ENCODE results near the gene ABLIM1.

ABLIM1 gene

GRCh38 chr10:114679552-114679951 lies 21.5 kb upstream of the ABLIM1 start:
- no peak for DNase-seq

- DNase-seq: no peak
Observed at GRCh38 chr10:114678820-114679219, 20.7 kb upstream of the ABLIM1 start.

DNA sequence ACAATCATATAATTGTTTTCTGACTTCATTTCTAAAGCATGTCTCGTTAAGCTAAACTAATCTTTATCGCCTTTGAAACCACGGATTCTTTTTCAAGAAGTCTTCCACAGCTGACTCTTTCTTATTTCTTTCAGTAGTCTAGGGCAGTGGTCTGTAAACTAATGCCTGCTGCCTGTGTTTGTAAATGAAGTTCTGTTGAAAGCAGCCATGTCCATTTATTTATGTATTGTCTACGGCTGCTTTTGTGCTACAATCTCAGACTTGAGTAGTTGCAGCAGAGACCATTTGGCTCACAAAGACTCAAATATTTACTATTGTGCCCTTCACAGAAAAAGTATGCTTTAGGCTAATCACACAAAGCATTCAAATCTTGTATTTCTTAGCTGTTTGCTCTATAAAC lies 20.3 kb upstream of the ABLIM1 start:
- DNase-seq: no peak

DNA sequence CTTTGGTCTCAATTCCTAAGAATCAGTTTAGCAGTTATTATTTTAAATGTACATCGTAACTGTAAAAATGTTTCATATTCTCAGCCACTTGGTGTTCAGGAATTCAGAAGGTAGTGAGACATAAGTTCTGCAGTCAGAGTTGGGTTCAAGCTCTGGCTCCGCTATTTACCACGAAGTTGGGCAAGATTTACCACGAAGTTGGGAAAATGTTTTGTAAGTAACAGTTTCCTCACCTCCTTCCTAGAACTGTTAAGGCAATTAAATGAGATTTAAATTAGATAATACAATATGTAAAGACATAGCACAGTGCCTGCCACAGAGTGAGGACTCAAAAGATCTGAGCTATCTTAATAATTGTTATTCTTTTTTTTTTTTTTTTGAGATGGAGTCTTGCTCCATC lies 16.3 kb upstream of the ABLIM1 start:
- no peak for DNase-seq

- DNase-seq: no peak
Observed at GRCh38 chr10:114669648-114670047, 11.6 kb upstream of the ABLIM1 start.

- DNase-seq: no peak
Observed at GRCh38 chr10:114668375-114669080, 10.5 kb upstream of the ABLIM1 start.

DNA sequence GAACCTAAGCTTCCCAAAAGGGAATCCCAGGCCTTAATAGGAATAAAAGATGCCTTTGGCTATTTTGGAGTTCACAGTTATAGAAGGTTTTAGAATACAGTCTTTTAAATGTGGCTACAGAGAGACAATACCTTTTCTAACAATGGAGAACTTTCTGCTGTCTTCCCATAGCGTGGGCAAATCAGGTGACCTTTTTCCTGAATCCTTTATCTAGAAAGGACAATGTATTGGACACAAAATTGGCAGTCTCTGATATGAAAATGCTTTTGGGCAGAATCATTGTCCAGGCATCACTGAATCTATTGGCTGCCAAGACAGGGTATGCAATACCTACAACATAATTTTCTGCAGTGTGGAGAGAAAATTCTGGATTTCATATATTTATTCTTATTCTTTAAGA lies 7.8 kb upstream of the ABLIM1 start:
- no peak for DNase-seq

GRCh38 chr10:114665406-114665805 lies 7.3 kb upstream of the ABLIM1 start:
- DNase-seq: no peak

GRCh38 chr10:114664127-114664526 lies 6.1 kb upstream of the ABLIM1 start:
- DNase-seq: no peak

- DNase-seq: no peak
Observed at GRCh38 chr10:114663626-114664025, 5.6 kb upstream of the ABLIM1 start.

GRCh38 chr10:114662646-114663217 lies 4.7 kb upstream of the ABLIM1 start:
- DNase-seq: no peak

GRCh38 chr10:114661212-114661880 lies 3.3 kb upstream of the ABLIM1 start:
- DNase-seq: no peak

DNA sequence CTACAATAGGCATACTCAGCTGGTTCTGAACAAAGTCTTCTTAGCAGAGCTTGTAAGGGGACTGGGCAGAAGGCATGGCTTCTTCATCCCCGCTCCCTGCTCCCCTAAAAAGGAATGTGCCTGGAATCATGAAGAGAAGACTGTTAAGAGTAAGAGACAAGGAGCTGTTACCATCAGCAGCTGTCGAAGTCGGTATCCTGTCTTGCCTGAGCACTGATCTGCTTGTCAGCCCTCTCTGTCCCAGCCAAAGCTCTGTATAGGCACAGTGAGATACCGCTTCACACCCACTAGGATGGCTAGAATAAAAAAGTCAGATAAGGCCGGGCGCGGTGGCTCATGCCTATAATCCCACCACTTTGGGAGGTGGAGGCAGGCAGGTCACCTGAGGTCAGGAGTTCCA lies 2.4 kb downstream of the ABLIM1 start:
- DNase-seq: no peak

DNA sequence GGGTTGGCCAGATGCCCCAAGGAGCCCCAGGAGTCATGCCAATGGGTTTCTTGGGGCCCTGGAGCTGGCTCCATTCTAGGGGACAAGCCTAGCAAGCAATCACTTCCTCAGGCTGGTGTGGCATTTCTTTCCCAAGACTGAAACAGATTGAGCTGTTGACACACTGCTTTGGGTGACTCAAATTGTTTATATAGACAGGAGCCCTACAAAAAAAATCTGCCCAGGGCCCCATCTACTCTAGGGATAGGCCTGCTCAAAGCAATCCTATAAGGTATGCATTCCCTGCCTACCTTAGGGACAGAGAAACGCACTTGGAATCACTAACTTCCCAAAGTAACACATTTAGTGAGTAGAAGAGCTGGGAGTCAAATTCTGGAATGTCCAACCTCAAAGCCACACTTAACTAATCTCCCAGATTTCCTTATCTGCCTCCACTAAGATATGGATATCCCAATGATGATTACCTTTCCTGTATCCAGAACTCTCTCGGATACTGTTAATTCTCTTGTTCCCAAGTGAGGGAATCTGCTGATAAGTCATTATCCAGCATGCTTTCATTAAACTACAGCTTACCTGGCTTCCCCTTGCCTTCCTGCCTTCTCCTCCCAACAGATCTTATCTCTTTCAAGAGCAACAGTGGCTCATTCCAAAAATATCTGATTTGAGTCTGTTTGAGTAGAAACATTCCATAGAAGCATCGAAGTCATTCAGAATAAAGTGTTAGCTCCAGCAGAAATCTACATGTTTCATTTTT lies 3.1 kb downstream of the ABLIM1 start:
- no peak for DNase-seq

DNA sequence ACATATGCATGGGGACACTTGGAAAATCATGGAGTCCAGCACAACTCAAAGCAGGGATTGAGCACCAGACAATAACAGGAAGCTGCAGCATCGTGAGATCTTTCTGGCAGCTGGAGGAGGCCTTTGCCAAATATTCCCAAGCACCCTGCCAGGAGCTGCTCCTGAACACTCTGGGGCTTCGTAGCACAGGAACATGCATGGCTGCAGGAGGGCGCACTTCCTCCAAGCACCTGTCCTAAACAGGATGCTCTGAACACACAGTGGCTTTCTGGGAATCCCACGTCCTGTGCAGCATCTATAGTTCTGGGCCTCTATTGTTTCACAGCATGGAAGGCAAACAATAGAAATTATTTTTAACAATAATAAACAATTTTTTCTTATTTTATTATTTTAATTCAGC lies 4.1 kb downstream of the ABLIM1 start:
- no peak for DNase-seq

DNA sequence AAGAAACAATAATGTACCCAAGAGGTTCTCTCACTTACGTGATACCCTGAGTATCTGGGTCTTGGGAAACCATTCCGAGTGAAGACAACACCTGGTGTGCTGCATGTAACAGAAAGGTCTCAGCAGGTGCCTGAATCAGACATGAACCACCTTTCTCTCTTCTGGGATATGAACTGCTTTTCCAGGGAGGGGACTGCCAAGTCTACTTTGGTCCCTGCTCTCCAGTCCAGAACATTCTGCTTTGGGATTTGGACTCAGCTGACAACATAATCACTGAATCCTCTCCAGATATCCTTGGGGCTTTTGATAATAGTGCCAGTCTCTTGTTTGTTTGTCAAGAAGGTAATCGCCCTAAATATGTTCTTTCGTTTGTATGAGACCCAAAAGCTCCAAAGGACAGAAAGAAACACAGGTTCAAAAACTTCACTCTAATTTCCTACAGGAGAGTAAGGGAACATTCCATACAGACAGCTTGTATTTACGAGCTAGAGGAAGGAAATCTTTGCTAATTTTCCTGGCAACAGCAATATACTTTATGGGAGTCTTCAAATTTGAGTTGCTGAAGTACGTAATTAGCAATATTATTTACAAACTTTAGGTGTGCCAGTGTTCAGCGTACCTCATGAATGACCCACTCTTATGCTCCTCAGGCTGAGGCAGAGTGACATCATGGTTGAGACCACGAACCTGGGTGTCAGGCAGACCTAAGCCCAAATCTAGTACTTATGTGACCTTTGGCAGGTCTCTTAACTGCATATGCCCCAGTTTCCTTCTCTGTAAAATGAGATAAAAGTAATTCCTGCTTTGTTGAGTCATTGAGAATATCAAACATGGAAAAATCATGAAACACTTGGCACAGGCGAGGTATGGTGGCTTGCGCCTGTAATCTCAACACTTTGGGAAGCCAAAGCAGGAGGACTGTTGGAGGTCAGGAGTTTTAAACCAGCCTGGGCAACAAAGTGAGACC lies 5.4 kb downstream of the ABLIM1 start:
- no peak for DNase-seq

- DNase-seq: no peak
Observed at GRCh38 chr10:114650831-114651230, 7.2 kb downstream of the ABLIM1 start.

DNA sequence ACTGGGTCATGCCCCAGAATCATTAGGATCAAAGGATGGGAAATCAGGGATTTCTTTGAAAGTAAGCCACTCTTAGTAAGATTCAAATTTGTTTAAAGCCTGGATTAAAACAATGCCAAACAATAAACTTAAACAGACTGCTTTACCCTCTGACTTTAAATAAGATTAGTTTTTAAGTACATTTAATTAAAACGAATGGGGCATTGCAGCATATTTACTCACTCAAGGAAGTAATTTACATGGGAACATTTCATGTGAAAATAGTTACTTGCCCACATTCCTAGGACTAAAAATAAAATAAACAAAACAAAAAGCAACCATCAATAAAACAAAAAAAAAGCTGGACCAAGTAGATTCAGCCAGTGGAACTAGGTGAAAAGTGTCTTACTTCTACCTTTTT lies 7.8 kb downstream of the ABLIM1 start:
- no peak for DNase-seq

- no peak for DNase-seq
Observed at GRCh38 chr10:114649217-114649903, 8.7 kb downstream of the ABLIM1 start.

DNA sequence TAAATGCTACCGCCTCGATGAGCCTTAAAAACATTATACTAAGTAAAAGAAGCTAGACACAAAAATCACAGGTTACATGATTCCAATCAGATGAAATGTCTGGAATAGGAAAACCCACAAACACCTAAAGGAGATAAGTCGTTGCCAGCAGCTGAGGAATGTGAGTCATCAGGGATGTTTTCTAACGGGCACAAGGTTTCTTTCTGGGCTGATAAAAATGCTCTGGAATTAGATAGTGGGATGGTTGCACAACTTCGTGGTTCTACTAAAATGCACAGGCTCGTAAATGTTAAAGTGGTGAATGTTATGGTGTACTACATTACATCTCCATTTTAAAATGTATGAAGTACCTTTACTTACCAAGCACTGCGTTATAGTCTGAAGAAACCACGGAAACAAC lies 9.7 kb downstream of the ABLIM1 start:
- no peak for DNase-seq

DNA sequence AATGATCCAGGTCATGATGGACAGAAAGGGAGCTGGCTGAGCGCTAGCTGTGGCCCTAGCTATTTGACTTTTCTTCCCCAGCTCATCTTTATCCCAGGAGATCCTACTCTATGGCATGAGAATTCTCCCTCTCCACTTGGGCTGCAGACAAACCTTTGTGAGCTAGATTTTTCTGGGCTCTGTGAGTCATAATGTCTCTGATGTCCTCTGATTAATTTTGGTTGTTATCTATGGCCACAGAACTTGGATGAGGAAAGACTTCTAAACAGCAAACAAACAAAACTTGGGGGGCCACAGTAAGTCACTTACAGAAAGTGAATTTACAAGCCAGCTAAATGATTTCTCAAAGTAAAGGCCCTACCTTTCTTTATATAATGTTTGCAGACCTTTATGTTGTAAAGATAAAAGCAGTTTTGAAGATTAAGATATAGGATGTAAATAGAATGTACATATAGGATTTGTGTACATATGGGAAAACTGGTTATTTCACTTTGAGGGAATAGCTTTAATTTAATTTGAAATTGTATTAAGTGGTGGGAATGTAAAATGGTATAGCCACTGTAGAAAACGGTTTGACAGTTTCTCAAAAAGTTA lies 10.4 kb downstream of the ABLIM1 start:
- DNase-seq: no peak

- DNase-seq: no peak
Observed at GRCh38 chr10:114646426-114646825, 11.6 kb downstream of the ABLIM1 start.
